ENCODE results near the gene RPP25L.
A peak's percentile ranks its signal among the peaks of the same experiment; 100 is the strongest.
"Not testable (repeated sequence)": the region's sequence is repeated elsewhere in the genome, so short reads cannot be mapped to it uniquely, and the experiment has no call there.

Gene RPP25L
- 10.6 to 11.4 reads per million in 2 donors for total RNA-seq

- peak; percentile 75 for DNase-seq
These were observed at the start of gene RPP25L for GRCh38 chr9:34611811-34612787. Gene RPP25L, minus strand, starts transcription at chr9:34612097. Its CDS starts 801 bp downstream, at chr9:34611296.

GRCh38 chr9:34659592-34660253 lies 47.8 kb upstream of the RPP25L start:
- no peak for DNase-seq

GRCh38 chr9:34658461-34658860 lies 46.6 kb upstream of the RPP25L start:
- DNase-seq = no peak

- DNase-seq = no peak
These were observed 45.1 kb upstream of the RPP25L start for GRCh38 chr9:34656992-34657391.

- no peak for DNase-seq
These were observed 43.5 kb upstream of the RPP25L start for GRCh38 chr9:34655394-34655793.

- DNase-seq = no peak
These were observed 42.6 kb upstream of the RPP25L start for GRCh38 chr9:34654323-34655051.

GRCh38 chr9:34653151-34654072 lies 41.5 kb upstream of the RPP25L start:
- DNase-seq = no peak

GRCh38 chr9:34652602-34653000 lies 40.7 kb upstream of the RPP25L start:
- DNase-seq = no peak

- DNase-seq = no peak
These were observed 40.1 kb upstream of the RPP25L start, which contains the start of gene IL11RA for GRCh38 chr9:34651876-34652601. Gene IL11RA, plus strand, starts transcription at chr9:34652185. Its CDS starts 3,033 bp downstream, at chr9:34655218.

GRCh38 chr9:34651321-34651720 lies 39.4 kb upstream of the RPP25L start:
- DNase-seq = no peak

- DNase-seq = no peak
These were observed 38.9 kb upstream of the RPP25L start for GRCh38 chr9:34650816-34651215.

GRCh38 chr9:34648673-34649072 lies 36.8 kb upstream of the RPP25L start:
- DNase-seq = no peak

GRCh38 chr9:34647651-34648050 lies 35.8 kb upstream of the RPP25L start:
- no peak for DNase-seq

GRCh38 chr9:34647084-34647403 lies 35.1 kb upstream of the RPP25L start:
- no peak for DNase-seq

- peak; percentile 96 for DNase-seq
These were observed 34.5 kb upstream of the RPP25L start, which contains the start of gene GALT for GRCh38 chr9:34646211-34647083. Gene GALT, plus strand, starts transcription at chr9:34646675. Its CDS starts 30 bp downstream, at chr9:34646705.

- DNase-seq = no peak
These were observed 32.9 kb upstream of the RPP25L start for GRCh38 chr9:34644766-34645314.

- no peak for DNase-seq
These were observed 30.8 kb upstream of the RPP25L start for GRCh38 chr9:34642679-34643078.

GRCh38 chr9:34639322-34639721 lies 27.4 kb upstream of the RPP25L start:
- DNase-seq = not testable (repeated sequence)

GRCh38 chr9:34638138-34638445 lies 26.2 kb upstream of the RPP25L start:
- no peak for DNase-seq
